GM12801 (cell line): ENCODE measurements around the gene CEP131.

Source experiments
- CTCF ChIP-seq: IDR thresholded peaks from one replicate; pipeline ENCODE4 v1.5.1; 2011; ENCODE audit warnings: control low read depth; ENCODE audit not compliant: insufficient read length; ENCODE audit errors: extremely low read depth

The CEP131 gene

GRCh38 chr17:81142301-81143199 is 80.2 kb downstream of the CEP131 start:
- no peak for TF ChIP-seq CTCF

DNA sequence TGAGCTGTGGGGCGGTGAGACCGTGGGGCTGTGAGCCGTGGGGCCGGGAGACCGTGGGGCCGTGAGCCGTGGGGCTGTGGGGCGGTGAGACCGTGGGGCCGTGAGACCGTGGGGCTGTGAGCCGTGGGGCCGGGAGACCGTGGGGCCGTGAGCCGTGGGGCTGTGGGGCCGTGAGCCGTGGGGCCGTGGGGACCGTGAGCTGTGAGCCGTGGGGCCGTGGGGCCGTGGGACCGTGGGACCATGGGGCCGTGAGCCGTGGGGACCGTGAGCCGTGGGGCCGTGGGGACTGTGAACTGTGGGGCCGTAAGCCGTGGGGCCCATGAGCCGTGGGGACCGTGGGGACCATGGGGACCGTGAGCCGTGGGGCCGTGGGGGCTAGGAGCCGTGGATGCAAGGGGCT is 82.1 kb downstream of the CEP131 start:
- TF ChIP-seq CTCF, result no peak

DNA sequence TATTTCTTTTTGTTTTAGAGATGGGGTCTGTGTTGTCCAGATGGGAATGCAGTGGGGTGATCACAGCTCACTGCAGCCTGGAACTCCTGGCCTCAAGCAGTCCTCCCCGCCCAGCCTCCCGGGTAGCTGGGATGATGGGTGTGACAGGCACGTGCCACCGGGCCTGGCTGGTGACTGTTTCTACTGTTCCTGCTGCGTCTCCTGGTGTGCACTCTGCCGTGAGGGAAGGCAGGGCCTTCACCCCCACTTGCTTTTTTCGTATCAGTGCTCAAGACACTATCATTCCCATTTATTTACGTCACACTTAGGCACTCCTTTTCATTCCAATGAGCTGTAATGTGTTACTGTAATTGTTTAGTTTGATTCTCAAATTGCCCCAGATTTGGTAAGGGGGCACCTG is 82.7 kb downstream of the CEP131 start:
- no peak for TF ChIP-seq CTCF
